NCI-H1436 treated with DMSO at 0.1 percent for 48 hours (cell line): ENCODE data around the gene TBCD.

Experiments used
- DNase-seq: peaks from one replicate; lab custom pipeline; 2025; lab: John Stamatoyannopoulos, UW

Gene TBCD

GRCh38 chr17:82810644-82811430 is 59.0 kb downstream of the TBCD start:
- no peak for DNase-seq

GRCh38 chr17:82812058-82812457 is 60.2 kb downstream of the TBCD start:
- no peak for DNase-seq

GRCh38 chr17:82812601-82813000 is 60.7 kb downstream of the TBCD start:
- no peak for DNase-seq

GRCh38 chr17:82813299-82814051 is 61.6 kb downstream of the TBCD start:
- no peak for DNase-seq

- DNase-seq: no peak
Observed at GRCh38 chr17:82814834-82815233, 63.0 kb downstream of the TBCD start.

GRCh38 chr17:82815354-82815753 is 63.5 kb downstream of the TBCD start:
- no peak for DNase-seq

GRCh38 chr17:82815790-82816305 is 64.0 kb downstream of the TBCD start:
- no peak for DNase-seq

- no peak for DNase-seq
Observed at GRCh38 chr17:82816358-82816757, 64.5 kb downstream of the TBCD start.

- DNase-seq: no peak
Observed at GRCh38 chr17:82817947-82818346, 66.1 kb downstream of the TBCD start.

- no peak for DNase-seq
Observed at GRCh38 chr17:82820278-82821251, 68.7 kb downstream of the TBCD start.

GRCh38 chr17:82821554-82821953 is 69.7 kb downstream of the TBCD start:
- no peak for DNase-seq

GRCh38 chr17:82822281-82822680 is 70.4 kb downstream of the TBCD start:
- DNase-seq: no peak

GRCh38 chr17:82823004-82823403 is 71.1 kb downstream of the TBCD start:
- DNase-seq: no peak

GRCh38 chr17:82825540-82826124 is 73.8 kb downstream of the TBCD start:
- DNase-seq: no peak

GRCh38 chr17:82826211-82826610 is 74.3 kb downstream of the TBCD start:
- DNase-seq: no peak

GRCh38 chr17:82826956-82827355 is 75.1 kb downstream of the TBCD start:
- no peak for DNase-seq

GRCh38 chr17:82828875-82829487 is 77.1 kb downstream of the TBCD start:
- no peak for DNase-seq

GRCh38 chr17:82830249-82830661 is 78.4 kb downstream of the TBCD start:
- DNase-seq: no peak

GRCh38 chr17:82831041-82831817 is 79.4 kb downstream of the TBCD start:
- DNase-seq: no peak

GRCh38 chr17:82831818-82832200 is 79.9 kb downstream of the TBCD start:
- no peak for DNase-seq
